Uterus (tissue), 2 donors: ENCODE results near the gene OR52I2.

ENCODE experiments used
- CTCF ChIP-seq, 4 experiments: fragments of 200-600 bp in 2 of 4; fragments of 450-650 bp in 2 of 4; sonication (generic) in 2 of 4; IDR thresholded peaks; one replicate each; pipeline ENCODE4 v1.5.1; 2016 to 2019; ENCODE audit warnings: antibody characterized with exemption in 4 of 4, mild to moderate bottlenecking in 2 of 4, moderate library complexity in 1 of 4
- POLR2A ChIP-seq, 2 donors: fragments of 450-650 bp; IDR thresholded peaks; one replicate each; pipeline ENCODE4 v1.6.1; 2016; ENCODE audit warnings: antibody characterized with exemption in 2 of 2, mild to moderate bottlenecking in 1 of 2, moderate library complexity in 1 of 2

GRCh38 chr11:4547416-4547815, 34.1 kb upstream of the OR52I2 start:
- TF ChIP-seq CTCF (IDR thresholded peaks at IDR 0.05) = no peak
- TF ChIP-seq POLR2A (IDR thresholded peaks at IDR 0.05) = no peak
